OCI-LY3 (cell line): ENCODE measurements around the gene WWOX.

Experiments used
- H2AFZ ChIP-seq: fragments of 200-600, 300-600 bp; shearing (Covaris generic); 2 replicates; pipeline ENCODE4 v1.6.0; 2014; ENCODE audit warnings: antibody characterized with exemption, low read depth, low read length
- H3K27ac ChIP-seq: fragments of 200-600, 300-600 bp; sonication (generic); 2 replicates; pipeline ENCODE4 v1.5.1; 2014; ENCODE audit warnings: mild to moderate bottlenecking, low read length, moderate library complexity, mixed read lengths
- H3K27me3 ChIP-seq: fragments of 200-600, 300-600 bp; sonication (generic); 2 replicates; pipeline ENCODE4 v1.6.1; 2014; ENCODE audit warnings: low read depth, low read length, mixed read lengths
- H3K36me3 ChIP-seq: fragments of 200-600, 300-600 bp; sonication (generic); replicated peaks from 2 replicates; pipeline ENCODE3; 2014; ENCODE audit warnings: low read depth, low read length, mixed read lengths
- H3K4me1 ChIP-seq: fragments of 300-600, 200-600 bp; sonication (generic); 2 replicates; pipeline ENCODE4 v1.6.1; 2014; ENCODE audit warnings: low read length, mixed read lengths
- H3K4me2 ChIP-seq: fragments of 200-600, 300-600 bp; sonication (generic); 2 replicates; pipeline ENCODE4 v1.6.1; 2014; ENCODE audit warnings: low read length, mixed read lengths
- H3K4me3 ChIP-seq: fragments of 300-600, 200-600 bp; sonication (generic); 2 replicates; pipeline ENCODE4 v1.5.1; 2014; ENCODE audit warnings: antibody characterized with exemption, mild to moderate bottlenecking, low read length, moderate library complexity
- H3K79me2 ChIP-seq: fragments of 300-600, 200-600 bp; shearing (Covaris generic); 2 replicates; pipeline ENCODE4 v1.6.1; 2014; ENCODE audit warnings: mild to moderate bottlenecking, low read length, mixed read lengths
- H3K9ac ChIP-seq: fragments of 300-600, 200-600 bp; shearing (Covaris generic); 2 replicates; pipeline ENCODE4 v1.6.0; 2014; ENCODE audit warnings: mild to moderate bottlenecking, low read length, moderate library complexity
- H3K9me3 ChIP-seq: fragments of 200-600, 300-600 bp; shearing (Covaris generic); 2 replicates; pipeline ENCODE4 v1.6.1; 2014; ENCODE audit warnings: low read length, mixed read lengths; ENCODE audit not compliant: insufficient read depth
- H4K20me1 ChIP-seq: fragments of 200-600, 300-600 bp; sonication (generic); 2 replicates; pipeline ENCODE4 v1.6.1; 2016; ENCODE audit warnings: low read length, mixed read lengths; ENCODE audit not compliant: insufficient read depth
- EZH2phosphoT487 ChIP-seq: fragments of 200-600 bp; shearing (Covaris generic); IDR thresholded peaks from 2 replicates; pipeline ENCODE4 v1.6.1; 2018; ENCODE audit warnings: antibody characterized with exemption, mixed run types, low read depth
- TF ChIP-seq, protein P1 (sequence below): fragments of 200-600, 300-600 bp; sonication (generic); IDR thresholded peaks from 2 replicates; pipeline ENCODE4 v1.5.1; 2014; ENCODE audit warnings: antibody characterized with exemption, low read length, low read depth

Gene WWOX

GRCh38 chr16:78180349-78180748 is 80.9 kb downstream of the WWOX start:
- TF ChIP-seq, protein P1, sequence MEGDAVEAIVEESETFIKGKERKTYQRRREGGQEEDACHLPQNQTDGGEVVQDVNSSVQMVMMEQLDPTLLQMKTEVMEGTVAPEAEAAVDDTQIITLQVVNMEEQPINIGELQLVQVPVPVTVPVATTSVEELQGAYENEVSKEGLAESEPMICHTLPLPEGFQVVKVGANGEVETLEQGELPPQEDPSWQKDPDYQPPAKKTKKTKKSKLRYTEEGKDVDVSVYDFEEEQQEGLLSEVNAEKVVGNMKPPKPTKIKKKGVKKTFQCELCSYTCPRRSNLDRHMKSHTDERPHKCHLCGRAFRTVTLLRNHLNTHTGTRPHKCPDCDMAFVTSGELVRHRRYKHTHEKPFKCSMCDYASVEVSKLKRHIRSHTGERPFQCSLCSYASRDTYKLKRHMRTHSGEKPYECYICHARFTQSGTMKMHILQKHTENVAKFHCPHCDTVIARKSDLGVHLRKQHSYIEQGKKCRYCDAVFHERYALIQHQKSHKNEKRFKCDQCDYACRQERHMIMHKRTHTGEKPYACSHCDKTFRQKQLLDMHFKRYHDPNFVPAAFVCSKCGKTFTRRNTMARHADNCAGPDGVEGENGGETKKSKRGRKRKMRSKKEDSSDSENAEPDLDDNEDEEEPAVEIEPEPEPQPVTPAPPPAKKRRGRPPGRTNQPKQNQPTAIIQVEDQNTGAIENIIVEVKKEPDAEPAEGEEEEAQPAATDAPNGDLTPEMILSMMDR = no peak
- TF ChIP-seq EZH2phosphoT487 = no peak
- H3K9ac ChIP-seq = no peak overlapping the region
- no peak overlapping the region for H3K27ac ChIP-seq
- no peak overlapping the region for H2AFZ ChIP-seq
- H4K20me1 ChIP-seq = no peaks in the 10 kb centered on the region
- no peaks in the 10 kb centered on the region for H3K4me1 ChIP-seq
- no peak overlapping the region for H3K4me2 ChIP-seq
- no peaks in the 10 kb centered on the region for H3K9me3 ChIP-seq
- no peaks in the 10 kb centered on the region for H3K36me3 ChIP-seq
- no peaks in the 10 kb centered on the region for H3K79me2 ChIP-seq
- no peaks in the 10 kb centered on the region for H3K27me3 ChIP-seq
- no peak overlapping the region for H3K4me3 ChIP-seq

- Histone ChIP-seq H2AFZ (no peak overlapping the region), H3K36me3 (no peaks in the 10 kb centered on the region), H3K9ac (no peak overlapping the region), H3K4me2 (no peak overlapping the region), H3K4me1 (no peaks in the 10 kb centered on the region), H3K27me3 (no peaks in the 10 kb centered on the region), H3K9me3 (no peaks in the 10 kb centered on the region), H3K79me2 (no peaks in the 10 kb centered on the region), H3K27ac (no peak overlapping the region), H4K20me1 (no peaks in the 10 kb centered on the region), H3K4me3 (no peak overlapping the region)
- TF ChIP-seq EZH2phosphoT487 = no peak
- TF ChIP-seq, protein P1 = no peak
Measured at GRCh38 chr16:78183437-78184237, 84.2 kb downstream of the WWOX start.

DNA sequence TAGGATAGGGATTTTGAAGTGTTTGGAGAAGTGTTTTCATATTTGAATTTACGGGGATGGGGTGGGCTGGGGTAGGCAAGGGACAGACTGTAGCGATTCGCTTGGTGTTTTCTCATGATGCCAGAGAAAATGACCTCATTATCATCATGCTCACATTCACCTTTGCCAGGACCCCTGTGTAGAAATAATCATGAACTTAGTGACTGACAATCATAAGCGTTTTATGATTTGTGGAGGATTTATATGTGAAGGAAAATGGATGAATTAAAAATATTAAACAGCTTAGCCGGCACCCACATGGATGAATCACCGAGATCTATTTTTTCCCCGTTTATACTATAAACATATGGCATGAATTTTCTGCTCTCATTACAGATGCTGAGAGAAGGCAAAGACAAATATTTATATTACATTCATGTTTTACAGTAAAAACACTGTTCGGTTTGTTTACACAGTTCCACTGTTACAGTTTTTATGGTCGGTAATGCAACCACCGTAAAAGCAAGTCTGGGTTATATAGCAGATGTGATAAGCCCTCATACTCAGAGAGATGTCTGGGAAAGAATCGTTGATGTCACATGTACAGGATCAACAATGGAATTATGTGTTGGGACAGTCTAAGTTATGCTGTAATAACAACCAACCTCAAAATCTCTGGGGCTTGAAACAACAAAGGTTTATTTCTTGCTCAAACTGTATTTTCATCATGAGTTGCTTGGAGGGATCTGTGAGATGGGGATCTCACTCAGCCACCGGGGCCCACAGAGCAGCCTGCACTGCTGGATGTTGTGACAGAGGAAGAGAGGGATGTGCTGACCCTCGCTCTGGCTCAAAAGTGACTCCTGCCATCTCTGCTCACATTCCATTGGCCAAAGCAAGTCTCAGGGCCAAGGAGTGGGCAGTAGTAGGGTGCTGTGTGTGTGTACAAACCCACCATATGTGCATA is 85.1 kb downstream of the WWOX start:
- no peak for TF ChIP-seq EZH2phosphoT487
- TF ChIP-seq, protein P1 = no peak
- no peaks in the 10 kb centered on the region for H3K36me3 ChIP-seq
- H3K4me1 ChIP-seq = no peaks in the 10 kb centered on the region
- no peak overlapping the region for H3K9ac ChIP-seq
- no peak overlapping the region for H3K4me2 ChIP-seq
- H4K20me1 ChIP-seq = no peaks in the 10 kb centered on the region
- H3K4me3 ChIP-seq = no peak overlapping the region
- H3K9me3 ChIP-seq = no peaks in the 10 kb centered on the region
- no peak overlapping the region for H2AFZ ChIP-seq
- H3K27me3 ChIP-seq = no peaks in the 10 kb centered on the region
- H3K27ac ChIP-seq = no peak overlapping the region
- no peaks in the 10 kb centered on the region for H3K79me2 ChIP-seq

DNA sequence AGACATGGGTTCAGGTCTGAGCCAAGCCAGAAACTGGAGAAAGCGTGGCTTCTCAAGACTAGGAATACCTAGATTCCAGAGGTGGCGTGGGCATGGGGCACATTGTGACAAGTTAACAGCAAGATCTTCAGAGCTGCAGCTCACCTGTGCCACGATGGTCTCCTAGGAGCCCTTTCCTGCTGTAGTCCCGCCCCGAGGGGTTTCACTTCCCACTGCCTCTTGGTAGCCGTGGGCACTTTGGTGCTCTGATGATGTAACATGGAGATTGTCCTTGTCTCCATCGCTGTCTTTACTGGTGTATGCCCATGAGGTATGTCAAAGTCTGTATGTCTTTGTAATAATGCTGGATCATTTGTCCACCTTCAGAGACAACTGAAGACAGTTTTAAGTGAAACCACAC is 89.7 kb downstream of the WWOX start:
- no peaks in the 10 kb centered on the region for H4K20me1 ChIP-seq
- H3K36me3 ChIP-seq = no peaks in the 10 kb centered on the region

More for the DNA sequence above, 89.7 kb downstream of the WWOX start:
- no peak overlapping the region for H3K4me2 ChIP-seq
- H3K4me3 ChIP-seq = no peak overlapping the region
- H3K4me1 ChIP-seq = no peaks in the 10 kb centered on the region
- H3K27me3 ChIP-seq = no peaks in the 10 kb centered on the region
- no peaks in the 10 kb centered on the region for H3K9me3 ChIP-seq
- H3K9ac ChIP-seq = no peak overlapping the region
- no peak overlapping the region for H2AFZ ChIP-seq
- no peaks in the 10 kb centered on the region for H3K79me2 ChIP-seq
- no peak overlapping the region for H3K27ac ChIP-seq
- TF ChIP-seq EZH2phosphoT487 = no peak
- TF ChIP-seq, protein P1 = no peak
